GM12865 (cell line): ENCODE measurements around the gene PICK1.

Experiments
- DNase-seq: peaks from one replicate; pipeline ENCODE4 v3.0.0; 2010; ENCODE audit warnings: low read depth
- H3K4me3 ChIP-seq: 2 replicates; pipeline ENCODE4 v1.5.1; 2011; ENCODE audit warnings: mild to moderate bottlenecking, low read depth, low read length, control low read depth
- CTCF ChIP-seq: IDR thresholded peaks from 2 replicates; pipeline ENCODE4 v1.5.1; 2011; ENCODE audit warnings: low read length, control low read depth, low read depth, inconsistent platforms; ENCODE audit not compliant: insufficient read depth; ENCODE audit errors: missing control alignments

PICK1 gene

GRCh38 chr22:38017939-38018885 is 39.0 kb upstream of the PICK1 start:
- no peak overlapping the region for H3K4me3 ChIP-seq
- no peak for DNase-seq
- no peak for TF ChIP-seq CTCF

- no peak for TF ChIP-seq CTCF
- no peak overlapping the region for H3K4me3 ChIP-seq
- no peak for DNase-seq
These were observed 38.0 kb upstream of the PICK1 start for GRCh38 chr22:38018938-38019827.

GRCh38 chr22:38021206-38021605 is 36.0 kb upstream of the PICK1 start:
- no peak for DNase-seq
- TF ChIP-seq CTCF = no peak
- no peak overlapping the region for H3K4me3 ChIP-seq

- H3K4me3 ChIP-seq = no peak overlapping the region
- no peak for TF ChIP-seq CTCF
- DNase-seq = no peak
These were observed 34.2 kb upstream of the PICK1 start for GRCh38 chr22:38023045-38023444.

GRCh38 chr22:38025514-38025913 is 31.7 kb upstream of the PICK1 start:
- no peak for DNase-seq
- no peak overlapping the region for H3K4me3 ChIP-seq
- TF ChIP-seq CTCF = no peak

GRCh38 chr22:38026130-38027111 is 30.8 kb upstream of the PICK1 start:
- no peak for TF ChIP-seq CTCF
- no peak for DNase-seq
- H3K4me3 ChIP-seq = no peak overlapping the region
